C4-2B (cell line): ENCODE results near the gene HOXC5.

Source experiments
- CTCF ChIP-seq: fragments of 450-650 bp; conservative IDR thresholded peaks from 2 replicates; pipeline ENCODE4 v1.5.1; 2017; ENCODE audit warnings: mild to moderate bottlenecking
- ZFX ChIP-seq: fragments of 450-650 bp; IDR thresholded peaks from 2 replicates; pipeline ENCODE4 v1.6.1; 2017

GRCh38 chr12:54046809-54047159 is 13.9 kb downstream of the HOXC5 start:
- TF ChIP-seq CTCF (no peak), ZFX (no peak)
